ENCODE results near the gene BFSP2. TPM values are rescaled to one million over a fixed set of nuclear protein-coding genes. Genes with fewer than 3 reads are reported as not detected.

BFSP2 gene
- polyA plus RNA-seq, 1 experiment, result not detected

DNA sequence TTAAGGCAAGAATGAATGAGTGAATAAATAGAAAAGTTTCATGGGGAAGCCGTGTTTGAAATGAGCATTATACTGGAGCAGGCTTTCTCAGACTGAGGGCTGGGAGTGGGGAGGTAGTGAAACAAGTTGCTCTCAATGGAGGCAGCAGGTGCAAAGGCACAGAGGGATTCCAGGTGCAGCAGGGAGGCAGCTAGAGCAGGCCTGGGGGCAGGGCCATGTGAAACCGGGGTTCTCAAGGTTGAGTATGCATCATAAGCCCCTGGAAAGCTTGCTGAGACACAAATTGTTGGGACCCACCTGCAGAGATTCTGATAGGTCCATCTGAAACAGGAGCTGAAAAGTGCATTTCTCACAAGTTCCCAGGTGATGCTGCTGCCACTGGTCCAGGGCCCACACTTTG, 45.3 kb downstream of the BFSP2 start:
- no peak for DNase-seq (ENCODE audit: low read depth, low spot score)

DNA sequence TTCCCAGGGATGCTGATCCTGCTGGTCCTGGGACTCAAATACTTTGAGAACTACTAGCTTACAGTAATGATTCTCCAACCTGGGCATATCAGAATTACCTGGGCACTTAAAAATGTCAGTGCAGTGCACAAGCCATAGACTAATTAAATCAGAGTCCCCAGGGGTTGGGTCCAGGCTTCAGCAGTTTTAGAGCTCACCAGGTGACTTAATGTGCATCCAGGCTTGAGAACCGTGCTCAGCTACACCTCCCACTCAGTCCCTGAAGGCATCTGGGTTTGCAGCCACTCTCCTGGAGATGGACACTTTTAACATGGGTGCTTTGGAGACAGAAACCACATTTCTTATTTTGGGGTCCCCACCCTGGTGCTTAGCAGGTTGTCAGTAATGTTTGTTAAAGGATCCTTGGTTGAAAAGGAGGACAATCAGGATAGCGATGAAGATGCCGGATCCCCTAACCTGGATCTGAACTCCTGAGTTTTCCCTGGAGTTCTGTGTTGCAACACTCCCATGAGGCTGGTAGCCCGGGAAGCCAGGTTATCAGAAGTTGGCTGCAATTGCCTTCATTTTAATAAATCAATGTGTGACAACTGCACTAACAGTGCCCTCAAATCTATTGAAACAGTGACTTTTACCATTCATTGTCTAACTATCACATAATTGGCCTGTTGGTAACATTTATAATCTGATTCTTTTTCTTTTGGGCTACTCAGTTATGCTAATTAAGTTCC, 48.1 kb downstream of the BFSP2 start:
- Histone ChIP-seq H3K4me3 (ENCODE audit: low read depth, low read length) (no peak overlapping the region), H3K9me3 (ENCODE audit: control insufficient read depth, insufficient read depth, low read length) (no peaks in the 10 kb centered on the region), H3K27ac (ENCODE audit: low read depth, low read length) (no peak overlapping the region), H3K27me3 (ENCODE audit: control insufficient read depth, insufficient read depth, low read length) (peaks cover 2% of the 10 kb centered on the region)
- ChIA-PET POLR2A (no interaction called here), CTCF (no interaction called here)
- TF ChIP-seq, protein P1, sequence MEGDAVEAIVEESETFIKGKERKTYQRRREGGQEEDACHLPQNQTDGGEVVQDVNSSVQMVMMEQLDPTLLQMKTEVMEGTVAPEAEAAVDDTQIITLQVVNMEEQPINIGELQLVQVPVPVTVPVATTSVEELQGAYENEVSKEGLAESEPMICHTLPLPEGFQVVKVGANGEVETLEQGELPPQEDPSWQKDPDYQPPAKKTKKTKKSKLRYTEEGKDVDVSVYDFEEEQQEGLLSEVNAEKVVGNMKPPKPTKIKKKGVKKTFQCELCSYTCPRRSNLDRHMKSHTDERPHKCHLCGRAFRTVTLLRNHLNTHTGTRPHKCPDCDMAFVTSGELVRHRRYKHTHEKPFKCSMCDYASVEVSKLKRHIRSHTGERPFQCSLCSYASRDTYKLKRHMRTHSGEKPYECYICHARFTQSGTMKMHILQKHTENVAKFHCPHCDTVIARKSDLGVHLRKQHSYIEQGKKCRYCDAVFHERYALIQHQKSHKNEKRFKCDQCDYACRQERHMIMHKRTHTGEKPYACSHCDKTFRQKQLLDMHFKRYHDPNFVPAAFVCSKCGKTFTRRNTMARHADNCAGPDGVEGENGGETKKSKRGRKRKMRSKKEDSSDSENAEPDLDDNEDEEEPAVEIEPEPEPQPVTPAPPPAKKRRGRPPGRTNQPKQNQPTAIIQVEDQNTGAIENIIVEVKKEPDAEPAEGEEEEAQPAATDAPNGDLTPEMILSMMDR (IDR thresholded peaks at IDR 0.05; ENCODE audit: low read depth, low read length), result no peak
- DNase-seq (ENCODE audit: low read depth, low spot score), result no peak

More for the DNA sequence above, 45.3 kb downstream of the BFSP2 start:
- Histone ChIP-seq H3K9me3 (ENCODE audit: control insufficient read depth, insufficient read depth, low read length) (no peaks in the 10 kb centered on the region), H3K27ac (ENCODE audit: low read depth, low read length) (no peak overlapping the region), H3K4me3 (ENCODE audit: low read depth, low read length) (no peak overlapping the region), H3K27me3 (ENCODE audit: control insufficient read depth, insufficient read depth, low read length) (no peaks in the 10 kb centered on the region)
- POLR2A ChIA-PET, result no interaction called here
- TF ChIP-seq, protein P1 (IDR thresholded peaks at IDR 0.05; ENCODE audit: low read depth, low read length), result no peak
- CTCF ChIA-PET, result no interaction called here

DNA sequence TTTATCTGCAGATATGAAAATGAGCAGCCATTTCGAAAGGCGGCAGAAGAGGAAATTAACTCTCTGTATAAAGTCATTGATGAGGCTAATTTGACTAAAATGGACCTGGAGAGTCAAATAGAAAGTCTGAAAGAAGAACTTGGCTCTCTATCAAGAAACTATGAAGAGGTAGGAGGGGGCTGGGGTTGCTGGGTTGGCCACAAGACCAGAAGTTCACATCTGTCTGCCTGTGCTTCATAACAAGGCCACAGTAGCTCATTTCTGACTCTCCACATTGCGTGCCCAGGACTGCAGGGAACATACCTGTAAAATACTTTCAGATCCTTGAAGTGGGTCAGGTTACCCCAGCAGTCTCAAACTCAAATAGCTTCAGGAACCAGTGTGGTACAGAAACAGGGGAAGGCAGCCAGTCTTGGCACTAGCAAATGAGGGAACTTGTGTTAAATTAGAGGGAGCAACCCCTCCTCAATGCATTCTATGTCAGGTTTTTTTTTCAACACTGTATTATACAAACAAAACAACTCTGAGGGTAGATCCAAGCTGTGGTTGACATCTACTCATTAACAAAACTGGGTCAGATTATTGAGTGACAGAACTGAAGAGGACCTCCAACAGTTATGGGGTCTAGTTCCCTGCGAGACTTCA, 48.7 kb downstream of the BFSP2 start:
- ChIA-PET CTCF (no interaction called here), POLR2A (no interaction called here)
- no peaks in the 10 kb centered on the region for H3K9me3 ChIP-seq (ENCODE audit: control insufficient read depth, insufficient read depth, low read length)
- no peak for DNase-seq (ENCODE audit: low read depth, low spot score)
- no peak overlapping the region for H3K27ac ChIP-seq (ENCODE audit: low read depth, low read length)
- TF ChIP-seq, protein P1 (IDR thresholded peaks at IDR 0.05; ENCODE audit: low read depth, low read length), result no peak
- peaks cover 2% of the 10 kb centered on the region for H3K27me3 ChIP-seq (ENCODE audit: control insufficient read depth, insufficient read depth, low read length)
- H3K4me3 ChIP-seq (ENCODE audit: low read depth, low read length), result no peak overlapping the region

DNA sequence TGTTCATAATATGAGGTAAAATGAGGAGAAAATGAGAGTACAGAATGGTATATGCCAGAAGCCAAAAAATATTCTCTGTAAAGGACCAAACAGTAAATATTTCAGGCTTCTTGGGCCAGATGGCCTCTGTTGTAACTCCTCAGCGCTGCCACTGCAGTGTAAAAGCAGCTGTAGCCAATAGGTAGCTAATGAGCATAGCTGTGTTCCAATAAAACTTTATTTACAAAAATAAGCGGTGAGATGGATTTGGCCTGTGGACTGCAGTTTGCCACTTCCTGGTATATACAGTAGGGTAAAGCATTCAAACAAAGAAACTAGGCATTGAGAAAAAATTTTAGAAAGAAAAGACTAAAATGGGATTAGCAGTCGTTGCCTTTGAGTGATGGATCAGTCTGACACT, 51.5 kb downstream of the BFSP2 start:
- ChIA-PET POLR2A (no interaction called here), CTCF (interaction anchor here (1.2 to 1.8 kb wide), 5 partner anchors 10 to 725 kb away, joined by 3 to 7 read pairs (median 5); no protein-coding TSS in a partner anchor)
- Histone ChIP-seq H3K9me3 (ENCODE audit: control insufficient read depth, insufficient read depth, low read length) (no peaks in the 10 kb centered on the region), H3K4me3 (ENCODE audit: low read depth, low read length) (no peak overlapping the region), H3K27ac (ENCODE audit: low read depth, low read length) (no peak overlapping the region), H3K27me3 (ENCODE audit: control insufficient read depth, insufficient read depth, low read length) (peaks cover 5% of the 10 kb centered on the region)
- no peak for DNase-seq (ENCODE audit: low read depth, low spot score)
- TF ChIP-seq, protein P1 (IDR thresholded peaks at IDR 0.05; ENCODE audit: low read depth, low read length), result no peak

Measured in AG04450 (cell line).